ENCODE results near the gene TMEM222.

Gene TMEM222

GRCh38 chr1:27307874-27308598, 13.9 kb upstream of the TMEM222 start:
- Histone ChIP-seq H3K4me3 (ENCODE audit: low read length) (no peak overlapping the region), H3K27me3 (ENCODE audit: insufficient read depth, low read length) (no peaks in the 10 kb centered on the region), H3K27ac (ENCODE audit: low read depth, low read length) (peak overlapping the region; percentile 84), H3K4me1 (ENCODE audit: insufficient read depth, low read length) (peaks cover 20% of the 10 kb centered on the region), H3K9me3 (ENCODE audit: insufficient read depth, low read depth, low read length) (no peaks in the 10 kb centered on the region), H3K9ac (ENCODE audit: low read depth, low read length) (peak overlapping the region; percentile 21; the same call in 1 of the 2 replicates), H3K36me3 (ENCODE audit: insufficient read depth, low read length) (no peaks in the 10 kb centered on the region)
- WGBS: 59% methylated on average over 6 of the region's 6 CpGs

DNA sequence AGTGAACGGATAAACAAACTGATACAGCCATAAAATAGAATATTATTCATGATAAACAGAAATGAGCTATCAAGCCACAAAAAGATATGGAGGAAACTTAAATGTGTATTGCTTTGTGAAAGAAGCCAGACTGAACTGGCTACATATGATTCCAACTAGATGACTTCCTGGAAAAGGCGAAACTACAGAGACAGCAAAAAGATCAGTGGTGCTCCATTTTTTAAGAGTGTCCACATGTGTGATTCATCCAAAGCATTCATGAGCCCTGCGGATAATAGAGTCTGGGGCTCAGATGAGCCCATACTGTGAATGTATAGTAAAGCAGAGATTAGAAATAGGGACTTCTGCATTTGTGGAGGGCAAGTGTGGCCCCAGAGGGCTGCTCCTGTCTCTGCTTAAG, 7.8 kb upstream of the TMEM222 start:
- Histone ChIP-seq H3K36me3 (ENCODE audit: insufficient read depth, low read length) (no peaks in the 10 kb centered on the region), H3K9ac (ENCODE audit: low read depth, low read length) (no peak overlapping the region), H3K4me1 (ENCODE audit: insufficient read depth, low read length) (no peaks in the 10 kb centered on the region), H3K27me3 (ENCODE audit: insufficient read depth, low read length) (no peaks in the 10 kb centered on the region), H3K9me3 (ENCODE audit: insufficient read depth, low read depth, low read length) (no peaks in the 10 kb centered on the region), H3K4me3 (ENCODE audit: low read length) (no peak overlapping the region), H3K27ac (ENCODE audit: low read depth, low read length) (no peak overlapping the region)
- WGBS: 91% methylated on average over 2 of the region's 3 CpGs

DNA sequence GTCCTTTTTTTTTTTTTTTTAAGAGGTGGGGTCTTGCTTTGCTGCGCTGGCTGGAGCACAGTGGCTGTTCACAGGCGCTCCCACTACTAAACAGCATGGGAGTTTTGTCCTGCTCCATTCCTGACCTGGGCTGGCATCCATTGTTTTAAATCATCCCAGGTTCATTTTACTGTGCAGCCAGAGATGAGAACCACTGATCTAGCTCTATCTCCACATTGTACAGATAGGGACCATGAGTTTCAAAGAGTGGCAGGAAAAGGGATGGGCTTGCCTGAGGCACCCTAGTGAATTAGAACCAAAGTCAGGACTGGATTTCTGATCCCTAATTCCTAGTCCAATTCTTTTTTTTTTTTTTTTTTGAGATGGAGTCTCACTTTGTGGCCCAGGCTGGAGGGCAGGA, 7.2 kb upstream of the TMEM222 start:
- WGBS: 92% methylated on average over 2 of the region's 2 CpGs
- Histone ChIP-seq H3K27me3 (ENCODE audit: insufficient read depth, low read length) (no peaks in the 10 kb centered on the region), H3K4me3 (ENCODE audit: low read length) (no peak overlapping the region), H3K9ac (ENCODE audit: low read depth, low read length) (no peak overlapping the region), H3K9me3 (ENCODE audit: insufficient read depth, low read depth, low read length) (no peaks in the 10 kb centered on the region), H3K36me3 (ENCODE audit: insufficient read depth, low read length) (no peaks in the 10 kb centered on the region), H3K4me1 (ENCODE audit: insufficient read depth, low read length) (no peaks in the 10 kb centered on the region), H3K27ac (ENCODE audit: low read depth, low read length) (no peak overlapping the region)

GRCh38 chr1:27316860-27317259, 5.1 kb upstream of the TMEM222 start:
- Histone ChIP-seq H3K27me3 (ENCODE audit: insufficient read depth, low read length) (no peaks in the 10 kb centered on the region), H3K9me3 (ENCODE audit: insufficient read depth, low read depth, low read length) (no peaks in the 10 kb centered on the region), H3K9ac (ENCODE audit: low read depth, low read length) (no peak overlapping the region), H3K36me3 (ENCODE audit: insufficient read depth, low read length) (no peaks in the 10 kb centered on the region), H3K4me3 (ENCODE audit: low read length) (no peak overlapping the region), H3K27ac (ENCODE audit: low read depth, low read length) (no peak overlapping the region), H3K4me1 (ENCODE audit: insufficient read depth, low read length) (peaks cover 3% of the 10 kb centered on the region; the same call in 1 of the 2 replicates)
- WGBS: 94% methylated on average over 5 of the region's 5 CpGs

- H3K9ac ChIP-seq (ENCODE audit: low read depth, low read length): no peak overlapping the region; the same call in 1 of the 2 replicates
- H3K36me3 ChIP-seq (ENCODE audit: insufficient read depth, low read length): no peaks in the 10 kb centered on the region
- H3K9me3 ChIP-seq (ENCODE audit: insufficient read depth, low read depth, low read length): no peaks in the 10 kb centered on the region
- peaks cover 6% of the 10 kb centered on the region for H3K4me1 ChIP-seq (ENCODE audit: insufficient read depth, low read length)
- WGBS: 56% methylated on average over 4 of the region's 4 CpGs
- H3K4me3 ChIP-seq (ENCODE audit: low read length): no peak overlapping the region
- no peak overlapping the region for H3K27ac ChIP-seq (ENCODE audit: low read depth, low read length)
- H3K27me3 ChIP-seq (ENCODE audit: insufficient read depth, low read length): no peaks in the 10 kb centered on the region
These were observed 3.8 kb upstream of the TMEM222 start for GRCh38 chr1:27318136-27318535.

DNA sequence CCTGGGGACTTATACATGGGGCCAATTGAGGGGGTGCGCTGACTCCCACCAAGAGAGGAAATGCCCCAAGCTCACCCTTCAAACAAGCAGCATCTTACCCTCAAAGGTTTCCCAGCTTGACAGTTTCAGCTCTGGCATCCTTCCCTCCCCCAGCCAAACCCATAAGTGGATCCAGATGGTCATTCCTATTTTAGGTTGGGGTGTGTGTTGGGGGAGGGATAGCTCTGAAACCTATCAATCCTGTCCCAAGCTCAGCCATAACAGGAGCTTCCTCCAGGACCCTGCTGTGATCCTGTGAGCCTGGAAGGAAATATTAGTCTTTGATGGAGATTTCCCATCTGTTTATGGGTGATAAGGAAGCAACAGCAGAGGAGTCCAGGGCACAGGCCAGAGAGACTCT, 3.4 kb upstream of the TMEM222 start:
- H3K4me1 ChIP-seq (ENCODE audit: insufficient read depth, low read length): peaks cover 11% of the 10 kb centered on the region
- WGBS: 92% methylated on average over 1 of the region's 1 CpG
- H3K36me3 ChIP-seq (ENCODE audit: insufficient read depth, low read length): no peaks in the 10 kb centered on the region
- H3K27me3 ChIP-seq (ENCODE audit: insufficient read depth, low read length): no peaks in the 10 kb centered on the region
- H3K27ac ChIP-seq (ENCODE audit: low read depth, low read length): no peak overlapping the region
- no peak overlapping the region for H3K9ac ChIP-seq (ENCODE audit: low read depth, low read length)
- no peaks in the 10 kb centered on the region for H3K9me3 ChIP-seq (ENCODE audit: insufficient read depth, low read depth, low read length)
- no peak overlapping the region for H3K4me3 ChIP-seq (ENCODE audit: low read length)

DNA sequence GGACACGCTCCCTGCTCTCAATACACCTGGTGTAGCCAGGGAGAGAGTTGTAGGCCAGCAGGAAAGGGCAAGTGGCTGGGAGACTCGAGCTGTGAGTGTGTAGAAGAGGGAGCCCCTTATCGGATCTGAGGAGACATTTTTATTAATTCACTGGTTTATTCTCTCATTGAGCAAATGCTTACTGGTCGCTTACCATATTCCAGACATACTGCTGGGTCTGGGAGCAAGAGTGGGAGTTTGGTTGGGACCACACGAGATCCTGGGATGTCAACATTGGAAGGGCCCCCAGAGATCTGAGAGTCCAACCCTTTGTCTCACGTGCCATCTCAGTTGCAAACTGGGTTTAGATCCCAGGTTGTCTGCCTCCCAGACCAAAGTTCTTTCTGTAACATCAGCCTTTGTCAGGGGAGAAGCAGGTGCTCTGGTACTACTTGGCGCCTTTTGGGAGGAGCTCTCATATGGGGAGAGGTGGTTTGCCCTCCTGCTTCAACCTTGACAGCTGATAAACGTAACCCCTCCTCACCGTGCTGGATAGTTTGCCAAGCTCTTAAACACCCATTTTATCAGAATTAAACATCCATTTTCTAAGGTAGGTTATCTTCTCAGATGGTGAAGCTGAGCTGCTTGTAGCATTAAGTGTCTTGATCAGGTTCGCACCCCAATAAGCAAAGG, 742 bp downstream of the TMEM222 start:
- Histone ChIP-seq H3K4me1 (ENCODE audit: insufficient read depth, low read length) (peaks cover 11% of the 10 kb centered on the region), H3K4me3 (ENCODE audit: low read length) (peak overlapping the region; percentile 98), H3K27me3 (ENCODE audit: insufficient read depth, low read length) (no peaks in the 10 kb centered on the region), H3K36me3 (ENCODE audit: insufficient read depth, low read length) (peaks cover 29% of the 10 kb centered on the region), H3K9ac (ENCODE audit: low read depth, low read length) (peak overlapping the region; percentile 96), H3K27ac (ENCODE audit: low read depth, low read length) (peak overlapping the region; percentile 89), H3K9me3 (ENCODE audit: insufficient read depth, low read depth, low read length) (no peaks in the 10 kb centered on the region)
- 19% methylated on average over 8 of the region's 10 CpGs for WGBS

GRCh38 chr1:27325286-27325685, 3.3 kb downstream of the TMEM222 start:
- peaks cover 43% of the 10 kb centered on the region for H3K36me3 ChIP-seq (ENCODE audit: insufficient read depth, low read length)
- H3K4me3 ChIP-seq (ENCODE audit: low read length): no peak overlapping the region
- no peak overlapping the region for H3K9ac ChIP-seq (ENCODE audit: low read depth, low read length)
- peaks cover 11% of the 10 kb centered on the region for H3K4me1 ChIP-seq (ENCODE audit: insufficient read depth, low read length)
- no peaks in the 10 kb centered on the region for H3K9me3 ChIP-seq (ENCODE audit: insufficient read depth, low read depth, low read length)
- no peak overlapping the region for H3K27ac ChIP-seq (ENCODE audit: low read depth, low read length)
- no peaks in the 10 kb centered on the region for H3K27me3 ChIP-seq (ENCODE audit: insufficient read depth, low read length)
- 96% methylated on average over 15 of the region's 15 CpGs for WGBS

DNA sequence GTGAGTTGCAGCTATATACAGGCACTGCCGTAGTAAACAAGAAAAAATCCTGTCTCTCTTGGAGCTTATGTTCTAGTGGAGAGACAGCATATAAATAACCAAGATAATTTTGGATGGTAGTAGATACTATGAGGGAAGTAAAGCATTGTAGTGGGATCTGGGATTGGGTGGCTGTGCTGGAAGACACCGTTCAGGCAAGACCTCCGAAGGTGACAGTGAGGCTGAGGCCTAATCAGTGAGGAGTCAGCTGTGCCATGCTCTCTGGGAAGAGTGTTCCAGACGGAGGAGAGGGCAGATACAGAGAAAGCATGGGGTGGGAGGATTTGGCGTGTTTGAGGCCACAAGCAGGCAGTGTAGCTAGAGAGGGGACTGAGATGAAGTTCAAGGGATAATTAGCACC, 6.0 kb downstream of the TMEM222 start:
- Histone ChIP-seq H3K27ac (ENCODE audit: low read depth, low read length) (no peak overlapping the region), H3K4me1 (ENCODE audit: insufficient read depth, low read length) (peaks cover 7% of the 10 kb centered on the region), H3K9ac (ENCODE audit: low read depth, low read length) (no peak overlapping the region), H3K27me3 (ENCODE audit: insufficient read depth, low read length) (no peaks in the 10 kb centered on the region), H3K9me3 (ENCODE audit: insufficient read depth, low read depth, low read length) (no peaks in the 10 kb centered on the region), H3K4me3 (ENCODE audit: low read length) (no peak overlapping the region), H3K36me3 (ENCODE audit: insufficient read depth, low read length) (peaks cover 62% of the 10 kb centered on the region)
- 93% methylated on average over 5 of the region's 5 CpGs for WGBS

- no peak overlapping the region for H3K9ac ChIP-seq (ENCODE audit: low read depth, low read length)
- peaks cover 73% of the 10 kb centered on the region for H3K36me3 ChIP-seq (ENCODE audit: insufficient read depth, low read length)
- no peak overlapping the region for H3K4me3 ChIP-seq (ENCODE audit: low read length)
- 93% methylated on average over 8 of the region's 8 CpGs for WGBS
- no peaks in the 10 kb centered on the region for H3K27me3 ChIP-seq (ENCODE audit: insufficient read depth, low read length)
- H3K27ac ChIP-seq (ENCODE audit: low read depth, low read length): no peak overlapping the region
- no peaks in the 10 kb centered on the region for H3K4me1 ChIP-seq (ENCODE audit: insufficient read depth, low read length)
- H3K9me3 ChIP-seq (ENCODE audit: insufficient read depth, low read depth, low read length): no peaks in the 10 kb centered on the region
These were observed 8.8 kb downstream of the TMEM222 start for GRCh38 chr1:27330786-27331185.

GRCh38 chr1:27331426-27331825, 9.5 kb downstream of the TMEM222 start:
- Histone ChIP-seq H3K4me1 (ENCODE audit: insufficient read depth, low read length) (no peaks in the 10 kb centered on the region), H3K36me3 (ENCODE audit: insufficient read depth, low read length) (peaks cover 70% of the 10 kb centered on the region), H3K9ac (ENCODE audit: low read depth, low read length) (no peak overlapping the region), H3K4me3 (ENCODE audit: low read length) (no peak overlapping the region), H3K9me3 (ENCODE audit: insufficient read depth, low read depth, low read length) (no peaks in the 10 kb centered on the region), H3K27me3 (ENCODE audit: insufficient read depth, low read length) (no peaks in the 10 kb centered on the region), H3K27ac (ENCODE audit: low read depth, low read length) (no peak overlapping the region)
- WGBS: 94% methylated on average over 3 of the region's 3 CpGs

Data from HUES64 (cell line).